ENCODE results near the gene STAT5A. TPM values are rescaled to one million over a fixed set of nuclear protein-coding genes. Genes with fewer than 3 reads are reported as not detected.
A peak's percentile ranks its signal among the peaks of the same experiment; 100 is the strongest.
"Not testable (repeated sequence)": the region's sequence is repeated elsewhere in the genome, so short reads cannot be mapped to it uniquely, and the experiment has no call there.

The STAT5A gene
- total RNA-seq, 1 donor from 2014 or later = 288 TPM

DNA sequence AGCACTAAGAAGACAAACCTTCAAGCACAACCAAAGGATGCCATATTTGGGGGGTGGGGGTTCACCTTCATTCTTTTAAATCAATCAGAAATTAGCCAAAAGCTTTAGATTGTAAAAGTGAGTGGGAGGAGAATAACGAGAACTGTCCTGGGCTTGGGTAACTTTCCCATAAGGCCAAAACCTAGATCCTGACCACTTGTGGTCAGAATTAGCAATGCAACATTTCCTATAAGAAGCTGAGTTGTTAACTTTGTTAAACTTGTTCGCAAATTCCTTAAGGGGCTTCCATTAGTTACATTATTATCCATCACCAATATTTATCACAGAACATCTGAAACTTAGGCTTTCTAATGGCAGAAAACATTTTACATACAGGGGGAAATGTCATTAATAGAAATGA is 37.2 kb upstream of the STAT5A start:
- no peak overlapping the region for H3K4me3 Mint-ChIP-seq (ENCODE audit: low read depth)
- H3K27ac Mint-ChIP-seq = peak overlapping the region; percentile 95
- H3K36me3 Mint-ChIP-seq (ENCODE audit: low read depth) = peaks cover 35% of the 10 kb centered on the region
- no peaks in the 10 kb centered on the region for H3K27me3 Mint-ChIP-seq (ENCODE audit: low read depth)
- H3K4me1 Mint-ChIP-seq (ENCODE audit: low read depth) = peaks cover 64% of the 10 kb centered on the region
- intact Hi-C loops (cut with micrococcal nuclease) = no loop called here
- DNase-seq (ENCODE audit: low spot score) = no peak
- no peaks in the 10 kb centered on the region for H3K9me3 Mint-ChIP-seq

DNA sequence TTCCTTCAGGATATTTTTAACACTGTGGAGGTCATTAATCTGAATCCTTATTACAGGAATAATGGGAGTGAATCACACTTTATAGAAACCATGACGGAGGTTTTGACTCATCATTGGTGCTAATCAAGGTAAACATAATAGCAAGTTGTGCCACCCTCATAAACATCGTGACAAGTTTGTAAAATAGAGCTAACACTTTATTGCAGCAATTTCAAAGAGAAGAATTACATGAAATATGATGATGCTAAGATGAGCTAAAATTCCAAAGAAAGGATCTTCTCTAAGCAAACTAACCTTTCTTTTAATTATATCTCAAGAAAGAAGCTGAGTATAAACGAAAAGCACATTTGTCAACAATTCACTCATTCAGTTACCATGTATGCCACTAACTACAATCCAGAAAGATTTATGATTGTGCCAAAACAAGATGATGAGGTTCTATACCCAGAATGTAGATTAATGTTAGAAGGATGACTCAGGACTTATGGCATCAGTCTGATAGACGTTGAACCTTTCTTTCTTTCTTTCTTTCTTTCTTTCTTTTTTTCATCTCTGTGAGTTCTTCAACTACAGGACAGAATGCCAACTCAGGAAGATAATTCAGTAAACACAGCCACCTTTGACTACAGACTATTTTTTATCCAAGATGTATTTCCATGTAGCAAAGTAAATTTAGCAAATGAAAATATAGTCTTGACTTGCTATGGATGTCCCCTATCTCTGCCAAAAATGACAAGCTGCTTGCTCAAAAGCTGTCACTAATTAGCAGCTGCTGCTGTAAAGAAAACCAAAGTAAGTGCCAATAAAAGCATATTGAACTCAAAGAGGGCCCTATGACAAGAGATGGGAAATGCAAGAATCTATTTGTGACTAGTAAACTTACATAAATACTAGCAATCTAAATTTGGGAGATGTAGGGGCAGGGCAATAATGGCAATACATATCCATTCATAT is 35.4 kb upstream of the STAT5A start:
- no peaks in the 10 kb centered on the region for H3K9me3 Mint-ChIP-seq
- H3K27ac Mint-ChIP-seq = peak overlapping the region; percentile 84
- H3K36me3 Mint-ChIP-seq (ENCODE audit: low read depth) = peaks cover 29% of the 10 kb centered on the region
- no peak overlapping the region for H3K4me3 Mint-ChIP-seq (ENCODE audit: low read depth)
- intact Hi-C loops (cut with micrococcal nuclease) = no loop called here
- no peak for DNase-seq (ENCODE audit: low spot score)
- H3K27me3 Mint-ChIP-seq (ENCODE audit: low read depth) = no peaks in the 10 kb centered on the region
- peaks cover 51% of the 10 kb centered on the region for H3K4me1 Mint-ChIP-seq (ENCODE audit: low read depth)

- H3K4me3 Mint-ChIP-seq (ENCODE audit: low read depth) = no peak overlapping the region
- intact Hi-C loops (cut with micrococcal nuclease) = no loop called here
- peaks cover 47% of the 10 kb centered on the region for H3K4me1 Mint-ChIP-seq (ENCODE audit: low read depth)
- H3K36me3 Mint-ChIP-seq (ENCODE audit: low read depth) = peaks cover 27% of the 10 kb centered on the region
- no peaks in the 10 kb centered on the region for H3K27me3 Mint-ChIP-seq (ENCODE audit: low read depth)
- no peaks in the 10 kb centered on the region for H3K9me3 Mint-ChIP-seq
- DNase-seq (ENCODE audit: low spot score) = no peak
- peak overlapping the region; percentile 84 for H3K27ac Mint-ChIP-seq
Observed at GRCh38 chr17:42253578-42253977, 34.7 kb upstream of the STAT5A start.

DNA sequence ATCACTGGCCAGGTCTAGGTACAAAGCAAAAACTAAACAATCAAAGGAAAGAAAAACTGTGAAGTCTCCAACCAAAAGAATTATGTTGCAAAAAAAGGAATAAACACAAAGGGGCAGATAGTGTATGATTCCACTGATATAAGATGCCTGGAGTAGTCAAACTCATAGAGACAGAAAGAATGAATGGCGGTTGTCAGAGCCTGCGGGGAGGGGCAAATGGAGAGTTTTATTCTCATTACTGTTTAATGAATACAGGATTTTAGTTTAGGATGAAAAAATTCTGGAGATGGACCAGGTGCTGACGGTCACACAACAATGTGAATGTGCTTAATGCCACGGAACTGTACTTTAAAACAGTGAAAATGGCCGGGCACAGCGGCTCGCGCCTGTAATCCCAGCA is 32.9 kb upstream of the STAT5A start:
- Mint-ChIP-seq H3K27me3 (ENCODE audit: low read depth) (no peaks in the 10 kb centered on the region), H3K4me1 (ENCODE audit: low read depth) (peaks cover 32% of the 10 kb centered on the region), H3K27ac (peak overlapping the region; percentile 16), H3K4me3 (ENCODE audit: low read depth) (no peak overlapping the region), H3K36me3 (ENCODE audit: low read depth) (peaks cover 21% of the 10 kb centered on the region), H3K9me3 (no peaks in the 10 kb centered on the region)
- no peak for DNase-seq (ENCODE audit: low spot score)
- intact Hi-C loops (cut with micrococcal nuclease) = no loop called here

DNA sequence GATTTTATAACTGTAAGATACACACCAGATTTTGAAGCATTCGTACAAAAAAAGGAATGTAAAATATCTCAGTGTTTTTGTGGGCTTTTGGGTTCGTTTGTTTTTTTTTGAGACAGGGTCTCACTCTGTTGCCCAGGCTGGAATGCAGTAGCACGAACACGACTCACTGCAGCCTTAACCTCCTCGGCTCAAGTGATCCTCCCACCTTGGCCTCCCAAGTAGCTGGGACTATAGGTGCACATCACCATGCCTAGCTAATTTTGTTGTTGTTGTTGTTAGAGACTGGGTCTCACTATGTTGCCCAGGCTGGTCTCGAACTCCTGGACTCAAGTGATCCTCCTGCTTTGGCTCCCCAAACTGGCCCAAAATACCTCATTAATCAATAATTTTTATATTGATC is 28.0 kb upstream of the STAT5A start:
- no peaks in the 10 kb centered on the region for H3K27me3 Mint-ChIP-seq (ENCODE audit: low read depth)
- H3K36me3 Mint-ChIP-seq (ENCODE audit: low read depth) = peaks cover 21% of the 10 kb centered on the region
- H3K27ac Mint-ChIP-seq = no peak overlapping the region
- peaks cover 10% of the 10 kb centered on the region for H3K4me1 Mint-ChIP-seq (ENCODE audit: low read depth)
- no peak overlapping the region for H3K4me3 Mint-ChIP-seq (ENCODE audit: low read depth)
- DNase-seq (ENCODE audit: low spot score) = no peak
- no peaks in the 10 kb centered on the region for H3K9me3 Mint-ChIP-seq
- intact Hi-C loops (cut with micrococcal nuclease) = no loop called here

DNA sequence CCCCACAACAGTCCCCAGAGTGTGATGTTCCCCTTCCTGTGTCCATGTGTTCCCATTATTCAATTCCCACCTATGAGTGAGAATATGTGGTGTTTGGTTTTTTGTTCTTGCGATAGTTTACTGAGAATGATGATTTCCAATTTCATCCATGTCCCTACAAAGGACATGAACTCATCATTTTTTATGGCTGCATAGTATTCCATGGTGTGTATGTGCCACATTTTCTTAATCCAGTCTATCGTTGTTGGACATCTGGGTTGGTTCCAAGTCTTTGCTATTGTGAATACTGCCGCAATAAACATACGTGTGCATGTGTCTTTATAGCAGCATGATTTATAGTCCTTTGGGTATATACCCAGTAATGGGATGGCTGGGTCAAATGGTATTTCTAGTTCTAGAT is 23.9 kb upstream of the STAT5A start:
- peaks cover 39% of the 10 kb centered on the region for H3K36me3 Mint-ChIP-seq (ENCODE audit: low read depth)
- H3K4me3 Mint-ChIP-seq (ENCODE audit: low read depth); intact Hi-C loops (cut with micrococcal nuclease); H3K27ac Mint-ChIP-seq; H3K27me3 Mint-ChIP-seq (ENCODE audit: low read depth); H3K9me3 Mint-ChIP-seq; DNase-seq (ENCODE audit: low spot score): not testable (repeated sequence)
- H3K4me1 Mint-ChIP-seq (ENCODE audit: low read depth) = peaks cover 28% of the 10 kb centered on the region

DNA sequence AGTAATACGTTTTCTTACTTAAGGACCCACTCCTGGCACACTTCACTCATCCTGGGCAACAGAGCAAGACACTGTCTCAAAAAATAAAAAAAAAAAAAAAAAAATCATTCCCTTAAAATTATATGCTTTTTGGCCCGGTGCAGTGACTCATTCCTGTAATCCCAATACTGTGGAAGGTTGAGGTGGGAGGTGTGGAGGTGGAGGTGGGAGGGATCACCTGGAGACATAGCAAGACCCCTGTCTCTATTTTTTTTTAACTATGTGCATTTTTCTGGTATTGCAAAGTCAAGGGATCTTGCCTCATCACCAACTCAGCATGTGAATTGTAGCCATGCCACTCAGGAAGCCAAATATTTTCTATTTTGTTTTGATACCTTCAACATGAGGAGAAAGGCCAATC is 21.8 kb upstream of the STAT5A start:
- peaks cover 3% of the 10 kb centered on the region for H3K9me3 Mint-ChIP-seq
- no peaks in the 10 kb centered on the region for H3K27me3 Mint-ChIP-seq (ENCODE audit: low read depth)
- peak overlapping the region; percentile 96 for H3K27ac Mint-ChIP-seq
- H3K4me3 Mint-ChIP-seq (ENCODE audit: low read depth) = peak overlapping the region; percentile 58
- intact Hi-C loops (cut with micrococcal nuclease) = loop anchor here (2.0 kb wide), 1 partner anchor 122 kb away; the partner anchor contains the start of gene STAT3
- DNase-seq (ENCODE audit: low spot score) = no peak
- H3K4me1 Mint-ChIP-seq (ENCODE audit: low read depth) = peaks cover 45% of the 10 kb centered on the region
- H3K36me3 Mint-ChIP-seq (ENCODE audit: low read depth) = peaks cover 53% of the 10 kb centered on the region

- Mint-ChIP-seq H3K27me3 (ENCODE audit: low read depth) (no peaks in the 10 kb centered on the region), H3K4me3 (ENCODE audit: low read depth) (peak overlapping the region; percentile 58), H3K27ac (peak overlapping the region; percentile 96), H3K9me3 (peaks cover 3% of the 10 kb centered on the region), H3K36me3 (ENCODE audit: low read depth) (peaks cover 59% of the 10 kb centered on the region), H3K4me1 (ENCODE audit: low read depth) (peaks cover 52% of the 10 kb centered on the region)
- DNase-seq (ENCODE audit: low spot score) = no peak
- intact Hi-C loops (cut with micrococcal nuclease) = loop anchor here (2.0 kb wide), 1 partner anchor 122 kb away; the partner anchor contains the start of gene STAT3
Observed at GRCh38 chr17:42266918-42267766, 21.2 kb upstream of the STAT5A start.

DNA sequence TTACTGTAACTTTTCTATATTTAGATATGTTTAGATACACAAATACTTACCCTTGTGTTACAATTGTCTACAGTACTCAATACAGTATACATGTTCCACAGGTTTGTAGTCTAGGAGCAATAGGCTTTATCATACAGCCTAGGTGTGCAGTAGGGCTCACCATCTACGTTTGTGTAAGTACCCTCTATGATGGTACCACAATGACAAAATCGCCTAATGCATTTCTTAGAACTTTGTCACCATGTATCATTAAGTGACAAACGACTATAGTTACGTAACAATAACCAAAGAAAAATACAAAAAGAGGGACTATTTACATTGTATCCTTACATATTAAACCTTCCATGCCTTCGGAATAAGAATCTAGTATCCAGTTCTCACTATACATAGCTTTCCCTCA is 20.1 kb upstream of the STAT5A start:
- intact Hi-C loops (cut with micrococcal nuclease) = no loop called here
- peaks cover 65% of the 10 kb centered on the region for H3K36me3 Mint-ChIP-seq (ENCODE audit: low read depth)
- H3K4me3 Mint-ChIP-seq (ENCODE audit: low read depth) = no peak overlapping the region
- peaks cover 61% of the 10 kb centered on the region for H3K4me1 Mint-ChIP-seq (ENCODE audit: low read depth)
- peak overlapping the region; percentile 93 for H3K27ac Mint-ChIP-seq
- DNase-seq (ENCODE audit: low spot score) = no peak
- H3K27me3 Mint-ChIP-seq (ENCODE audit: low read depth) = no peaks in the 10 kb centered on the region
- H3K9me3 Mint-ChIP-seq = peaks cover 3% of the 10 kb centered on the region

- Mint-ChIP-seq H3K27ac (peak overlapping the region; percentile 93), H3K27me3 (ENCODE audit: low read depth) (no peaks in the 10 kb centered on the region), H3K9me3 (peaks cover 3% of the 10 kb centered on the region), H3K4me3 (ENCODE audit: low read depth) (peak overlapping the region; percentile 10), H3K4me1 (ENCODE audit: low read depth) (peaks cover 71% of the 10 kb centered on the region), H3K36me3 (ENCODE audit: low read depth) (peaks cover 67% of the 10 kb centered on the region)
- intact Hi-C loops (cut with micrococcal nuclease) = loop anchor here (5.0 kb wide), 2 partner anchors 72 to 403 kb away; partner anchors contain the start of gene KLHL11
- no peak for DNase-seq (ENCODE audit: low spot score)
Observed at GRCh38 chr17:42270170-42270535, 18.1 kb upstream of the STAT5A start.

DNA sequence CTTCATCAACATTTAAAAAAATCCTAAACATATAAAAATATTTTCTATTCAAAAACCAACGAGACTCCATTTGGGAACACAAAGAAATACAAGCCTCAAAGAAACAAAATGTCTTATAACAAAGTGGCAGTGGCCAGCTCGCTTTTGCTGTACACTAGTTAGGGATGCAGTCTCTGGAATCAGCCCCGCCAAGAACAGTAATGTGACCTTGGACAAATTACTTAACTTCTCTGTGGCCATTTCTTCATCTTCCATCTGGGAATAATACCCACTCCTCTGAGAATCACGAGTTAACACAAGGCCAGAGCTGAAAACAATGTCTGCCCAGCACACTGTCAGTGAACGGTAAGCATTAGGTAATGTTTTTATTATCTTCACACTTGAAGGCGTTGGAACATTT is 17.7 kb upstream of the STAT5A start:
- H3K4me3 Mint-ChIP-seq (ENCODE audit: low read depth) = no peak overlapping the region

GRCh38 chr17:42271006-42271778 is 17.1 kb upstream of the STAT5A start:
- Mint-ChIP-seq H3K36me3 (ENCODE audit: low read depth) (peaks cover 67% of the 10 kb centered on the region), H3K27ac (peak overlapping the region; percentile 94), H3K4me1 (ENCODE audit: low read depth) (peaks cover 68% of the 10 kb centered on the region), H3K4me3 (ENCODE audit: low read depth) (peak overlapping the region; percentile 71), H3K27me3 (ENCODE audit: low read depth) (no peaks in the 10 kb centered on the region), H3K9me3 (peaks cover 3% of the 10 kb centered on the region)
- DNase-seq (ENCODE audit: low spot score) = no peak
- intact Hi-C loops (cut with micrococcal nuclease) = loop anchor here (1.0 to 5.0 kb wide), 3 partner anchors 23 to 404 kb away; partner anchors contain the start of gene KLHL11

More for the DNA sequence above, 17.7 kb upstream of the STAT5A start:
- peak overlapping the region; percentile 94 for H3K27ac Mint-ChIP-seq
- intact Hi-C loops (cut with micrococcal nuclease) = loop anchor here (5.0 kb wide), 2 partner anchors 72 to 403 kb away; partner anchors contain the start of gene KLHL11
- H3K4me1 Mint-ChIP-seq (ENCODE audit: low read depth) = peaks cover 69% of the 10 kb centered on the region
- peaks cover 69% of the 10 kb centered on the region for H3K36me3 Mint-ChIP-seq (ENCODE audit: low read depth)
- H3K27me3 Mint-ChIP-seq (ENCODE audit: low read depth) = no peaks in the 10 kb centered on the region
- no peak for DNase-seq (ENCODE audit: low spot score)
- H3K9me3 Mint-ChIP-seq = peaks cover 3% of the 10 kb centered on the region
